Progenitor cell of endocrine pancreas (in vitro differentiated cells): ENCODE results near the gene VPS13D. TPM values are rescaled to one million over a fixed set of nuclear protein-coding genes. Genes with fewer than 3 reads are reported as not detected.

ENCODE experiments used
- DNase-seq: peaks from one replicate; pipeline ENCODE4 v3.0.0; 2021; ENCODE audit warnings: low spot score; ENCODE audit not compliant: unreplicated experiment
- H3K27ac Mint-ChIP-seq: 2 replicates; pipeline ENCODE4 v1.8.0; 2021; ENCODE audit warnings: mild to moderate bottlenecking, moderate library complexity, mixed read lengths
- H3K27me3 Mint-ChIP-seq: 2 replicates; pipeline ENCODE4 v1.8.0; 2021; ENCODE audit warnings: mixed read lengths
- H3K36me3 Mint-ChIP-seq: 2 replicates; pipeline ENCODE4 v1.8.0; 2022; ENCODE audit warnings: mixed read lengths; ENCODE audit not compliant: insufficient read depth
- H3K4me1 Mint-ChIP-seq: 2 replicates; pipeline ENCODE4 v1.8.0; 2021; ENCODE audit warnings: low read depth, mixed read lengths
- H3K4me3 Mint-ChIP-seq: 2 replicates; pipeline ENCODE4 v1.8.0; 2021; ENCODE audit warnings: low read depth, mild to moderate bottlenecking, moderate library complexity, mixed read lengths
- H3K9me3 Mint-ChIP-seq: 2 replicates; pipeline ENCODE4 v1.8.0; 2021; ENCODE audit warnings: low read depth, mixed read lengths
- total RNA-seq: library from RNA; stranded (reverse); gene quantifications from 2 replicates; pipeline ENCODE4 v1.2.1, GENCODE V29; 2021
- TF ChIP-seq, protein P1 (sequence below): fragments of 200-600 bp; sonication (generic); IDR thresholded peaks from one replicate; pipeline ENCODE4 v1.5.0; 2021; ENCODE audit warnings: antibody characterized with exemption, mild to moderate bottlenecking; ENCODE audit not compliant: unreplicated experiment

The VPS13D gene
- total RNA-seq, 1 donor from 2014 or later: 41.9 TPM

- Mint-ChIP-seq H3K9me3 (no peaks in the 10 kb centered on the region), H3K4me3 (no peak overlapping the region), H3K36me3 (peaks cover 3% of the 10 kb centered on the region), H3K4me1 (peaks cover 4% of the 10 kb centered on the region), H3K27ac (no peak overlapping the region), H3K27me3 (peaks cover 3% of the 10 kb centered on the region)
- DNase-seq: no peak
- TF ChIP-seq, protein P1, sequence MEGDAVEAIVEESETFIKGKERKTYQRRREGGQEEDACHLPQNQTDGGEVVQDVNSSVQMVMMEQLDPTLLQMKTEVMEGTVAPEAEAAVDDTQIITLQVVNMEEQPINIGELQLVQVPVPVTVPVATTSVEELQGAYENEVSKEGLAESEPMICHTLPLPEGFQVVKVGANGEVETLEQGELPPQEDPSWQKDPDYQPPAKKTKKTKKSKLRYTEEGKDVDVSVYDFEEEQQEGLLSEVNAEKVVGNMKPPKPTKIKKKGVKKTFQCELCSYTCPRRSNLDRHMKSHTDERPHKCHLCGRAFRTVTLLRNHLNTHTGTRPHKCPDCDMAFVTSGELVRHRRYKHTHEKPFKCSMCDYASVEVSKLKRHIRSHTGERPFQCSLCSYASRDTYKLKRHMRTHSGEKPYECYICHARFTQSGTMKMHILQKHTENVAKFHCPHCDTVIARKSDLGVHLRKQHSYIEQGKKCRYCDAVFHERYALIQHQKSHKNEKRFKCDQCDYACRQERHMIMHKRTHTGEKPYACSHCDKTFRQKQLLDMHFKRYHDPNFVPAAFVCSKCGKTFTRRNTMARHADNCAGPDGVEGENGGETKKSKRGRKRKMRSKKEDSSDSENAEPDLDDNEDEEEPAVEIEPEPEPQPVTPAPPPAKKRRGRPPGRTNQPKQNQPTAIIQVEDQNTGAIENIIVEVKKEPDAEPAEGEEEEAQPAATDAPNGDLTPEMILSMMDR: no peak
These were observed 284.8 kb downstream of the VPS13D start for GRCh38 chr1:12514590-12514989.

DNA sequence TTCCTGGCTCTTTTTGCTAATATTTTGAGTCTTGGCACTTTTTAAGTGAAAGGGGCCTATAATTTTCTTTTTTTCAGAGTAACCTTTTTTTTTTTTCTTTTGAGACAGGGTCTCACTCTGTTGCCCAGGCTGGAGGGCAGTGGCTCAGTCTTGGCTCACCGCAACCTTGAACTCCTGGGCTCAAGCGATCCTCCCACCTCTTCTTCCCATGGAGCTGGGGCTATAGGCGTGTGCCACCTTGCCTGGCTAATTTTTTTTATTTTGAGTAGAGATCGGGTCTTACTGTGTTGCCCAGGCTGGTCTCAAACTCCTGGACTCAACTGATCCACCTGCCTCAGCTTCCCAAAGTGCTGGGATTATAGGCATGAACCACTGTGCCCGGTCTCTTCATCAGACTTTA, 285.4 kb downstream of the VPS13D start:
- DNase-seq: no peak
- Mint-ChIP-seq H3K27me3 (peaks cover 6% of the 10 kb centered on the region), H3K36me3 (peaks cover 3% of the 10 kb centered on the region), H3K4me1 (peaks cover 4% of the 10 kb centered on the region), H3K9me3 (no peaks in the 10 kb centered on the region), H3K4me3 (no peak overlapping the region), H3K27ac (no peak overlapping the region)
- TF ChIP-seq, protein P1: no peak

DNA sequence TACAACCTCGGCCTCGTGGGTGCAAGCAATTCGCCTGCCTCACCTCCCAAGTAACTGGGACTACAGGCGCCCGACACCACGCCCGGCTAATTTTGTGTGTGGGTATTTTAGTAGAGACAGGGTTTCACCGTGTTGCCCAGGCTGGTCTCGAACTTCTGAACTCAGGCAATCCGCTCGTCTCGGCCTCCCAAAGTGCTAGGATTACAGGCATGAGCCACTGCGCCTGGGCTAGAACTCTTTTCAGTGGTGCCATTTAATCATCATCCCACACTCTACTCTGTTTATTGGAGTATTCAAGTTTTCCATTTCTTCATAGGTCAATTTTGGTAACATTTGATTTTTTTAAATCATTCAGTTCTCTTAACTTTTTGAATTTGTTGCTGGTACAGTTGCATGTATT, 286.9 kb downstream of the VPS13D start:
- TF ChIP-seq, protein P1: no peak
- H3K36me3 Mint-ChIP-seq: peaks cover 3% of the 10 kb centered on the region
- no peak for DNase-seq
- no peak overlapping the region for H3K4me3 Mint-ChIP-seq
- H3K4me1 Mint-ChIP-seq: peaks cover 4% of the 10 kb centered on the region
- no peaks in the 10 kb centered on the region for H3K9me3 Mint-ChIP-seq
- peaks cover 6% of the 10 kb centered on the region for H3K27me3 Mint-ChIP-seq
- H3K27ac Mint-ChIP-seq: no peak overlapping the region

DNA sequence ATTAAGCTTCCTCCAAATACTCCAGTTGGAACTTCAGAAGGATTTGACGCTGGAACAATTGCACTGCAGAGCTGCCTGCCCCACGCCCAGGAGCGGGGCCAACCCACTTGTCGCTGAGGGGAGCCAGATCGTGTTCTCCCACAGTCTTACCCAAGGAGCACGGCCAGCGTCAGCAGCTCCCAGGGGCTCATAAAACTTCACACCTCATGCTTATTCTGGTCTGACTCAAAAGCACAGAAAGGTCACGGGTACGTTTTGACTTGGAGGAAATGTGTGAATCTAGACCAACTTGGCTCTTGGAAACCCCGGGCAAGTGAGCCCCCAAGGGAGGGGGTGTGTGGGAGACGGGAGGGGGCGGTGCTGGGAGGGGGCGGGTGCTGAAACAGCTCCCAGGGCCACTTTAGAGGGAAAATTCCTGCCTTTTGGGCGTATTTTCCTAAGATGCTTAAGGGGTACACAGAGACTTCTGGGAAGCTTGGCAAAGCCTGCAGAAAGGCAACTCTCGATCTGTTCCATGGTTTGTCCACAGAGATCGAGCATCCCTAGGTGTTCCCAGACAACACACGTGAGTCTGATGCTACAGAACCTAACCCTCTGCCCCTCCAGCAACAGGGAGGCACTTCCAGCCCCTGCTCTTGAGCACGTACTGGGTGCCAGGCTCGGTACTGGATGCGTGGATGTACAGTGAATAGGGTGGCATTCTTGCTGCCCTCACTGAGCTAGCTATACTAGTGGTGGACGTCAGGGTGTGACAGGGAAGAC, 289.3 kb downstream of the VPS13D start:
- Mint-ChIP-seq H3K4me1 (peaks cover 4% of the 10 kb centered on the region), H3K27ac (no peak overlapping the region)
- DNase-seq: no peak

GRCh38 chr1:12519693-12520364, 290.0 kb downstream of the VPS13D start:
- Mint-ChIP-seq H3K4me1 (peaks cover 4% of the 10 kb centered on the region), H3K27ac (no peak overlapping the region), H3K9me3 (no peaks in the 10 kb centered on the region), H3K27me3 (peaks cover 6% of the 10 kb centered on the region), H3K4me3 (no peak overlapping the region), H3K36me3 (no peaks in the 10 kb centered on the region)
- no peak for DNase-seq
- TF ChIP-seq, protein P1: no peak

More for the DNA sequence above, 289.3 kb downstream of the VPS13D start:
- TF ChIP-seq, protein P1: no peak
- H3K36me3 Mint-ChIP-seq: no peaks in the 10 kb centered on the region
- no peak overlapping the region for H3K4me3 Mint-ChIP-seq
- H3K27me3 Mint-ChIP-seq: peaks cover 6% of the 10 kb centered on the region
- H3K9me3 Mint-ChIP-seq: no peaks in the 10 kb centered on the region
